GM21786 (cell line): ENCODE data around the gene PIP5K1C.
"Not testable (repeated sequence)": the region's sequence is repeated elsewhere in the genome, so short reads cannot be mapped to it uniquely, and the experiment has no call there.

ENCODE experiments used
- ATAC-seq: cut with Tn5 transposase; IDR thresholded peaks from one replicate; pipeline ENCODE4 v1.9.1; 2021; ENCODE audit not compliant: unreplicated experiment

PIP5K1C gene

DNA sequence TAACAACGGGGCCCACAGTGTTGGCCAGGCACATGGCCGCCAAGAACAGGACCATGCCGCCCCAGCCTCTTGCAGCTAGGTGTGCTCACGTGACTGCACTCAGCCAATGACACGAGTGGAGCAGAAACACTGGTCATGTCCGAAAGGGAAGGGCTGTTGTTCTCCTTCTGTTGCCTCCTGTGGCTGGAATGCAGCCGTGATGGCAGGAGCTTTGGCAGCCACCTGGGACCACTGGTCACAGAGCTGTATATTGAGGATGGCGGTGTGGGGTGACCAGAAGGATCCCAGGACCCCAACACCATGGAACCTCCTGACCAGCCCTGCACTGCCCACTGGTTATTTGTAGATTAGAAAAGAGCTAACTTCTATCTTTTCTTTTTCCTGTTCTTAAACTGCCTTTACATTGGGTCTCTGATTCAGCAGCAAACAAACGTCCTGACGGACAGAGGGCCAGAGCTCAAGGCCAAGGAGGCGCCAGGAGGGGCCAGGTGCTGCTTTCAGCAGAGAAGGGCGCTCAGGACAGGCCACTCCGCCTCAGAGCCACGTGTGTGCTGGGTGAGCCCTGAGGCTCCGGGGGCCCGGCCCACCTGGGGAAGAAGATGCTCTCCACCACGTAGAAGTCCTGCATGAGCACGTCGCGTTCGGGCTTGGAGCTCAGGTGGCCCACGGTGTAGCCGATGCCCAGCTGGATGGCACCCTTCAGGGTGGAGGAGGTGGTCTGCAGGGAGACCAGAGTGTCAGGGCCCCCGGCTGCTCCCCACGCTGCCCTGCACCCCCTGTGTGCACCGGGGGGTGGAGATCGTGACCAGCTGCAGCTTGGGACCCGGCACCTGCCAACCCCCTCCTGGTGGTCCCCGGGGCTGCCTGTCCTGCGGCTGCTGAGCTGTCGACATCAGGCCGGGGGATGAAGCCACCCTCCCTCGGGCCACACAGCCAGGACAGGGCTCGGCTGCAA is 38.7 kb downstream of the PIP5K1C start:
- no peak for ATAC-seq

DNA sequence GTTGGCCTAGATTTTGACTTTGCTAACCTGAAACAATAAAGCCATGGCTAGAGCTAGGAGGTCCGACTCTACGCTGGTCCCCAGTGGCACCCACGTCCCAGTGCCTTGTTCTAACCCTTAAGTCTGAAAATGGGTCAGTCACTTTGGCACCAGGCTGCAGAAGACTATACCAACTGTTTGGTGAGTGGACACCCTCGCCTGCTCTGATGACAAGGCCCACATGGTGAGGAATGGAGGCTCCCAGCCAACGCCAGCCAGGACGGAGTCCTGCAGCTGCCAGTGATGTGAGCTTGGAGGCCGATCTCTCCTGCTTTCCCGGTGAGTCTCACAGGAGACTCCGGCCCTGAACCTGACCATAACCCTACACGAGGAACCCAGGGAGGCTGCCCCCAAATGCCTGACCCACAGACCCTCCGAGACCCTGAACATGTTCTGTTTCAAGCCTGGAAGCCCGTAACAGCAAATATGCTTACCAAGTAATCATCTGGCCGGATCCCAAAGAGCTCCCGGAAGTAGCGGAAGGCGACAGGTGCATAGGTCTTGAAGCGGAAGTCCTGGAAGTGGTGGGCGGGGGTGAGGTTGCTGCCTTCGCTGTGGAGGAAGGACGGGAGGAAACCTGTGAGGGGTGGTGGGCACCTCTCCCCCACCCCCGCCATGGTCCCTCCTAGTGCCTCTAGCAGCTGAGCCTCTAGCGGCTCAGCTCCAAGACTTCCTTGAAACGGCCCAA is 39.6 kb downstream of the PIP5K1C start:
- ATAC-seq = no peak

DNA sequence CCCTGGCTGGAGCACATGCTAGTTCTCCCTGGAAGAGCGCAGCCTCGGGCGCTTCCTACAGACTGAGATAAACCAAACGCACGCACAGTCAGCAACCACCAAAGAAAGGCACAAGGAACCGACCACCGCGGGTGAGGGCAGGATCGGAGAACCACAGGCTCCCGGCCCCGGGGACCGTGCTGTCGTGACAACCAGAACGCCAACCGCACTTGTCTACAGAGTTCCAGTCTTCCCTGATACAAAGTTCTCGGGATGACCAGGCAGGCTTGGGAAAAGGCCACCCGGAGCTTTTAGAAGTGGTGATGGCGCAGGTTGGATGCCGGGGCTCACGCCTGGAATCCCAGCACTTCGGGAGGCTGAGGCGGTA is 40.5 kb downstream of the PIP5K1C start:
- no peak for ATAC-seq

DNA sequence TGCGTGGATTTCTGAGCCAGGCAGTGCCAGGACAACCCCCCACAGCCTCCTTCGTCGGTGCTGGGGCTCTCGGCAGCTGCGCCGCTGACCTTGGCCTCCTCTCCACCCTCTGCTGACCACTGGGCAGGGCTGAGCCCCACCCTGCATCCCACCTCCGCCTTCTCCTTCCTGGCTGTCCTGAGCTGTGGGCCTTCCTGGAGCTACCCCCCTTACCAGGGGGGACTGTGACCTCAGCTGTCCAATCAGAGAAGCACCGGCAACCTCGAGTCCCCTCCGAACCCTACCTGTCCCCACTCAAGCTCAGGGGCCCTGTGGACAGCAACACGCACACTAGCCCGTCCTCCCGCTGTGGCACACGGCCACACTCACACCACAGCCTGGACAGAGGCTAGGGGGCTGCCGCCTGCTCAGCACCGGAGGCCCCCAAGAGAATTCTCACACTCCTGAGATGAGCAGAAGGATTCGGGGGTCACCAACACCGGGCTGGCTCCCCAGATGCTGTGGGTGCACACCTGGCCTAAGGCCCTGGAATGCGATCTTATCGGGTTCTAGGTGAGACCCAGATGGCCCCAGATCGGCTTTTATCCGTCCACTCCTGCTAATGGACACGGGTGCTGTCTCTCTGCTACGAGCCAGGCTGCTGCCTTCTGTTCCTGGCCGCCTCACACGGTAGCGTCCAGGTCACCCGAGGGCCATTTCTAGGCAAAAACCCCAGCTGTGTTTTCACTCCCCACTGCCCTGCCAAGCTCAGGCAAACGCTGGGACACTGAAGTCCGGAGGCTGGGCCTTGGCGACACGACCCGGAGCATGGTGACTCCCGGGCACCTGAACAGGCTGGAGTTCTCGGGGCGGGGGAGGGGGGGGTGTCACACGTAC is 41.2 kb downstream of the PIP5K1C start:
- no peak for ATAC-seq

DNA sequence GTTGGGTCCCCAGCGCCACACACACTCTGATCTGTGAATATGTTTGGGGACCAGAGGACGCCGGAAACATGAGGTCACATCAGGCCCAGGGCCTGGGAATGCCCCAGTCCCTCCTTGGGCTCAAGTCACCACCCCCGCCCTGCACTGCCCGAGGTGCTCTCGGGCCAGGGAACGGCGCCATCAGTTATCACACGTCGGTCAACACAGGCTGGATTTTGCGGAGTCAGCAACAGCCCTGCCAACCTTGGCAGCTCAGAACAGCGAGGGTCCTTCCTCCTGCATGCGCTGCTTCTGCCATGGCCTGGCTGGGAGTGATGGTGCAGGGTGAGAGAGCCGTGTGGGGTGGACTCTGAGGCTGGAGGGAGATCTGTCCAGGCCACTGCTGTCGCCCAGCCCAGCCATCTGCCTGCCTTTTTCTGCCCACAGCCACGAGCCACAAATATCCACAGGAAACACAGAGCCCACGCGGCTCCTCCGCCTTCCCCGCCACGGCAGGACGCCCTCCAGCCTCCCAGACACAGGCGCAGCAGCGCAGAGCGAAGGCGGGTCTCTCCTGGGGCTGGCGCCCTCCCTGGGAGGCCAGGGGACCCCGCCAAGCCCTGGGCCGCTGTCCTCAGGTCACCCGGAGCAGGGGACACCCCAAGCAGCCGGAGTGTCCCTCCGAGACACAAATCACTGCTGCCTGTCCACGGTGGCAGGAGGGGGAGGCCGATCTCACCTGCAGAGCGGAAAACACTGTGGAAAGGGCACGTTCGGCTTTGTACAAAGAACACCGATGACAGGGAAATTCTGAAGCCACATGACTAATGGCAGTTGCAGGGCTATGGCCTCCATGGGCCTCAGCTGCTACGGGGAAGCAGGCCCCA is 42.0 kb downstream of the PIP5K1C start:
- no peak for ATAC-seq

DNA sequence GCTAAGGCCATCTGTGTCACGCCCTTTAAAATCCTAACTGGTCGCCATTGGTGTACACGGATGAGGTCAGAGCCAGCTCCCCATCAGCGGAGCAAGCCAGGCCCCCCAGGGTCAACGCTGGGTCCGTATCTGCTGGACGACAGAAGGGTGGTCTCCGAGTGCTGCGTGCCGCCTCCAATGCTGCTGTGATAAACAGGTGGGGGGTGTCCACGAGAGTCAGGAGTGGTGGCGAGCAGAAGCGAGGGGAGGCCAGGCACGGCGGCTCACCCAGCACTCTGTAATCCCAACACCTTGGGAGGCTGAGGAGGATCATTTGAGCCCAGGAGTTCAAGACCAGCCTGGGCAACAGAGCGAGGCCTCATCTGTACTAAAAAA is 42.9 kb downstream of the PIP5K1C start:
- no peak for ATAC-seq

DNA sequence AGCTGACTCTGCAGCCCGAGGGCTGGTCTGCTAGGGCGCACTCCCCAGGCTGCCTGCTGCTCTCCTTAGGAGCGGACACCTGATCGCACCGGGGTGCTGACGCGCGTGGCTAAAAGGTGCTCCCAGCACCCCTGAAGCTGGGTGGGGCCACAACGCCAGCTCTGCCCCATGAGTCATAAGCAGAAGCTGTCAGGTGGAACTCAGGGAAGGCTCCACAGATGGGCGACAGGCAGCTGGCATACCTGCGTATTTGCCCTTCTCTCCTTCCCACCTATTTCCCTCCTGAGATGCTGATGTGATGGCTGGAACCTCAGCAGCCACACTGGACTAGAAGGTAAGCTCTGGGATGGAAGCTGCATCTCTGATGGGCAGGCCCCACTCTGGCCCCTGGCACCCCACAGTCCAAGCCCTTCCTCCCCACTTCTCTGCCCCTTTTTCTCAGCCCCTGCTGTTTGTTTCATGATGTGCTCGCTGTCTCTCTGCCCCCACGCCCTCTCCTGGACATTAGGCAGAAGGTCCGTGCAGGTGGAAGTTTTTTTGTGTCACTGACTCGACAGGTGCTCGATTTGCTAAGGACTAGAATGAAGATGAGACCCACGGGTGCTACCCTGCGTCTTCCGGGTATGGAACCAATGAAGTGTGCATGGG is 43.4 kb downstream of the PIP5K1C start:
- no peak for ATAC-seq

DNA sequence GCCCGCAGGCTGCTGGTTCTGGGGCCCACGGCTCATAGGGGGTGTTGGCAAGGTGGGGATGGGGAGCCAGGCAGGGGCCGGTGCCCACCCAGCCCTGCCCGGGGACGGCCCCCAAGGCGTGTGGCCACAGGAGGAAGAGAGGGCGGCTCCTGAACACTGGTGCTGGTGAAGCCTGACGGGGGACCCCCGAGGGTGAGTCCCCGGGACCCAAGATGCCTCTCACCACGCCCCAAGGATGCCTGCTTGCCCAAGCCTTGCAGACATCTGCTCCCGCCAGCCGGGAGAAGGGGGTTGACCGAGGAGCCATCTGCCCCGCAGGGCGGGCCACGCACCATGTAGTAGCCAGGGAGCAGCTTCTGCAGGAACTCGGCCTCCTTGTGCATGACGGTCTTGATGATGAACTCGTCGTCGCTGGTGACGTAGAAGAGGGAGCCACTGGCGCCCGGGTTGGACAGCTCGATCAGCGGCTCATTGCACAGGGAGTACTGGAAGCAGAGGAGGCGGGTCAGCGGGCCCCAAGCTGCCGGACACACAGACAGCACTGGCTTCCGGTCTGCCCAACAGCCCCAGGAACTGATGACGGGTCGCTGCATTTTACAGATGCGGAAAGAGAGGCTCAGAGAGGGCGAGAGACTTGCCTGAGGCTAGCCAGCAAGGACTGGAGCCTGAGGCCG is 44.1 kb downstream of the PIP5K1C start:
- no peak for ATAC-seq

DNA sequence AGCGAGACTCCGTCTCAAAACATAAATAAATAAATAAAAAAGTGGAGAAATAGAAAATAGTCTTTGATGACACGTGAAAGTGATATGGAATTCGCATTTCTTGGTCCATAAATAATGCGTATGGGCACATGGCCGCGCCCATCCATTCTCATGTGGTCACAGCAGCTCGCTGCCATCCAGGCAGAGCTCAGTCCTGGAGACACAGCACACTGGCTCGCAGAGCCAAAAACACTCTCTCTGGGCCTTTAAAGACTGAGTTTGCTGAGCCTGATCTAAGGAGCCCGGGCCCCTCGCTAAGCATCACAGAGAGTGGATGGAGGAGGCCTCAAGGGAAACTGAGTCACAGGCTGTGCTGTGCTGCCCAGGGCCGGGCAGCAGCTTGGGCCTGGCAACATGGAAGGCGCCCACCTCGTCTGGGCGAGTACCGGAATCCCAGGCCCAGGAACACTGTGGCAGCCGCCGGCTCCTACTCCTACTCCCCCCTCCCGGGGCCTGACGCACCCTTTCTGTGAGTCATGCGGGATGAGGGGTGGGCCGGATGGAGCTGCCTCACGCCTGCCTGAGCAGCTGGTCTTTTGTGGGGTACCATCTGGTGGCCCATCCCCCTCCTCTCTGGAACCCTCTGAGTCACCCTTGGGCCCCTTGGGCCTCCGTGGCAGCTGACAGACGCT is 44.7 kb downstream of the PIP5K1C start:
- no peak for ATAC-seq

DNA sequence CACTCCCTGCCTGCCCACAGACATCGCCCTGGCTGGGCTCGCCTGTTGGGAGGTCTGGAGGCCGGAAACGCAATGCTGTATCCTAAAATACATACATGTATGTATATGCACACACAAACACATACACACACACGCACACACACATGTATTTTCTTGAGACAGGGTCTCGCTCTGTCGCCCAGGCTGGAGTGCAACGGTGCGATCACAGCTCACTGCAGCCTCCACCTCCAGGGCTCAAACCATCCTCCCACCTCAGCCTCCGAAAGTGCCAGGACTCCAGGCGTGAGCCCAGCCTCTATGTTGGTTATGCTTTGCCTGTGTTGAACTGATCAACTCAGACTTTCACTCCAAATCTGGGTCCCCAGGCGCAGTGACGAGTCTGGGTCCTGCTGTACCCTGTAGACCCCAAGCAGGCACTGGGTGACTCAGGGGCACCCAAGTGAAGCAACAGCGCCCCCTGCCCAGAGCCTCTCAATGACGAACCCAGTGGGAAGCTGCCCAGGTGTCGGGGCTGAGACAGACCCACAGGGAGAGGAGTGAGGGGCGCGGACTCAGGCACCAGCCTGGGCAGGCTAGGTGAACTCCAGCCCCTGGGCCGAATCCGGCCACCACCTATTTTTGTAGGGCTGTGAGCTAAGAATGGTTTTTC is 46.3 kb downstream of the PIP5K1C start:
- no peak for ATAC-seq

DNA sequence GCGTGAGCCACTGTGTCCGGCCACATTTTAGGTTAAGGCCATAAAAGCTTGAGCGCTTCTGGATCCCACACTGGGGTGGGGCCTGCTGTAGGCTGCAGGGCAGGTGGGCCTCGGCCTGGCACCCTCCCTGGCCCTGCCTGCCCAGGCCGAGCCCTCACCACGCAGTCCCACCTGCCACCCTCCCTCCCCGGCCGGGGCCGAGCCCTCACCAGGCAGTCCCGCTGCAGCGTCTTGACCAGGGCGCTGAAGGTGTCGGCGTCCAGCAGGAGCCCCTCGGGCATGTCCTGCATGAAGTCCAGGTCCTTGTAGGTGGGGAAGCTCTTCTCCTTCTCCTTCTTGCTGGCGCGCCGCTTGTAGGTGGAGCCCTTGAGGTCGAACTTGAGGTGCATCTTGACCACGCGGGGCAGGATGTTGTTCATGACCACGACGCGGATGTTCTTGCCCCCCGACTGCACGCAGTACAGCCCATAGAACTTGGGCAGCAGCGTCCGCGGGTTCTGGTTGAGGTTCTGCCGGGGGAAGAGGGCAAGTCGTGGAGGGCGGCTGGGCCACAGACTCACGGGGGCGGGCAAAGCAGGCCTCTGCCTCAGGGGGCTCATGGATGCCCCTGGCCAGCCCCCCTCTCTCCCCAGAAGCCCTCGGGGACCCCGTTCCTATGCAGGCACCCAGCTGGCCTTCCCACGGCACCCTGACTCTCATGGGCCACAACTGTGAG is 47.0 kb downstream of the PIP5K1C start:
- no peak for ATAC-seq

DNA sequence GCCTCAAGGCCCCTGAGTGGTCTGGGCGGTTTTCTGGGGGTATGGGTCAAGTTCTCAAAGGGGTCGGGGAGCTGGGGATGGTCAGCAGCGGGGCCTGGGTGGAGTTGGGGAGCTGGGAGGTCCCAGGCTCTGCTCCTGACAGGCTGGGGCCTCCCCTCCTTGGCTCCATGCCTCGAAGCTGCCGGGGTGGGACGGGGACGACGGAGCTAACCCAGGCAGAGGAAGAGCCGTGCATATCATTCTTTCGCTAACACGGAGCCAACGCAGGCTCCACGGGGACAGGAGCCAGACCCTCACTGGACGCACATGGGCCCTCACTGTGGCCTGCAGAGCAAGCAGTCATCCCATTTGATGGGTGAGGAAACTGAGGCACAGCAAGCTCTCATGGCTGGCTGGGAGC is 47.8 kb downstream of the PIP5K1C start:
- ATAC-seq = no peak

DNA sequence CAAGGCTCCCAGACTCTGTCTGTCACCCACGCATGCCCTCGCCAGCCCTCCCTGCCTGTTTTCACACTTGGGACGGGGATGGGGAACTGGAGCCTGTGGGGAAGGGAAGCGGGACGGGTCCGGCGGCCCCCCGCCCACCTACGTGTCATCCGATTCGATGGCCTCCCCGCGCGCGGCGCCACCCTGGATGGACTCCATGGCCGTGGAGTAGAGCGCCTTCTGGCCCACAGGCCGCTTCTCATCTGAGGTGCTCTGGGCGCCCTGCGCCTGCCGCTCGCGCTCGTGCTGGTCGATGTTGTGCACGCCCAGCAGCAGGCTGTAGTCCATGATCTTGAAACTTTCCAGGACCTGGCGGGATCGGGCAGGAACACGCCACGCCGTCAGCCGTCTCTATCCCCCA is 48.6 kb downstream of the PIP5K1C start:
- ATAC-seq = no peak

DNA sequence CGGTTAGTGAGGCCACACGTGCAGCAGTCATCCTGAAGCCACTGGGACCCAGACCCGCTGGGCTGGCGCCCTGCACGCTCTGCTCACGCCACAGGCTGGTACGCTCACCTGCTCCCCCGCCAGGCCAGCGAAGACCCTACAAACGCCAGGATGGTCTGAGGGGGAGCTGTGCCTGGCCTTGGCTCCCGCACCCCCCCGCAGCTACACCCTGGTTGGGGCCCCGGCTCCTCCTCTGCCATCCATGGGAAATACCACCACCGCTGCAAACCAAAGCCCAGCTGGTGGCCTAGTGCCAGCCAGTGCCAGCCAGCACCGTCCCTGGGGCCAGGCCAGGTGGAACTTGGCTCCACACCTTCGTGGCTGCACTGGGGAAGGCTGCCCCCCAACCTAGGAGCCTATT is 50.4 kb downstream of the PIP5K1C start:
- ATAC-seq = no peak

DNA sequence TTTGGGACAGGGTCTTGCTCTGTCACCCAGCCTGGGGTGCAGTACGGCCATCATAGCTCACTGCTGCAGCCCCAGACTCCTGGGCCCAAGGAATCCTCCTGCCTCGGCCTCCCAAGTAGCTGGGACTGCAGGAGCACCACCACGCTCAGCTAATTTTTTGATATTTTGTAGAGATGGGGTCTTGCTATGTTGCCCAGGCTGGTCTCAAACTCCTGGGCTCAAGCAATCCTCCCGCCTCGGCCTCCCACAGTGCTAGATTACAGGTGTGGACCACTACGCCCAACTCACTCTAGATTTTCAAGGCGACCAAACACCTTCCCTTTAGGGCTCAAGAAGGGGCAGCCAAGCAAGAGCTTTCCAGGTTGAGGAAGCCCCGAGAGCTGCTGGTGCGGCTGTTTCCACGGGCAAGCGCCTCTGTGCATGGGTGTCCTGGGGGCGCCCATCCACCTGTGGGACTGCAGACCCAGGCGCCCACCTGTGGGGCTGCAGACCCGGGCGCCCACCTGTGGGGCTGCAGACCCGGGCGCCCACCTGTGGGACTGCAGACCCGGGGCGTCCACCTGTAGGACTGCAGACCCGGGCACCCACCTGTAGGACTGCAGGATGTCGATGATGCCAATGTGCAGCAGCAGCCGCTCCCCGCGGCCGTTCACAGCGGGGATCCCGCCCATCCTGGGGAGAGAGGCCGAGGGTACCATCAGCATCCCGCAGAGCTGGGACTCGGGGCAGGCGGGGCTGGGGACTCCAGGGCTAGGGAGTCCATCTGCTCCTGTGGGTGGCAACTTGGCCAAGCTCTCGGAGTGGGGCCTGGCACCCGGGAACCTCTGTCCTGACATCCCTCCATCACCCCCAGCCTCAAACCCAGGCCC is 52.0 kb downstream of the PIP5K1C start:
- no peak for ATAC-seq

DNA sequence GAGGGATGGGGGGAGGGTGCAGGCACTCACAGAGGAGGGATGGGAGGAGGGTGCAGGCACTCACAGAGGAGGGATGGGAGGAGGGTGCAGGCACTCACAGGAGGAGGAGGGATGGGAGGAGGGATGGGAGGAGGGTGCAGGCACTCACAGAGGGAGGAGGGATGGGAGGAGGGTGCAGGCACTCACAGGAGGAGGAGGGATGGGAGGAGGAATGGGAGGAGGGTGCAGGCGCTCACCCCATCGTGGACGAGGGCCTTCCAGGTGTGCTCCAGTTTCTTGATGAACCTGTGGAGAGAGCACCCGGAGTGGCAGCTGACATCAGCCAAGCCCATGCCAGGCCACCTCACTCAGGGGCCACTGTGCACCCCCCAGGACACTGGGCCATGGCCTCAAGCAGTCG is 53.2 kb downstream of the PIP5K1C start:
- not testable (repeated sequence) for ATAC-seq
